ENCODE data around the gene MYH3.

GRCh38 chr17:10618202-10618635 lies 38.9 kb downstream of the MYH3 start:
- TF ChIP-seq CTCF (IDR thresholded peaks at IDR 0.05) = peak in 5 of 7 experiments; percentile 56 to 73 (median 65)
- no peak for TF ChIP-seq POLR2A (IDR thresholded peaks at IDR 0.05)
